SK-N-SH (cell line): ENCODE data around the gene TMEM107. TPM values are rescaled to one million over a fixed set of nuclear protein-coding genes. Genes with fewer than 3 reads are reported as not detected.

ENCODE experiments used
- CTCF ChIA-PET: fragments of 300-600, 350-600 bp; formaldehyde crosslinking; extraction: SDS; loops from one replicate; lab custom pipeline; 2021; lab: Yijun Ruan, JAX
- POLR2A ChIA-PET: fragments of 350-600 bp; sonication (Branson Sonifier 250); formaldehyde crosslinking; extraction: SDS; loops from one replicate; lab custom pipeline; 2020; ENCODE audit warnings: antibody characterized with exemption, inconsistent platforms; lab: Yijun Ruan, JAX
- DNase-seq: peaks from one replicate; pipeline ENCODE4 v3.0.0; 2012
- H2AFZ ChIP-seq: fragments of 200-600 bp; sonication (generic); 2 replicates; pipeline ENCODE4 v1.8.1; 2016; ENCODE audit warnings: antibody characterized with exemption, mild to moderate bottlenecking, low read depth
- H3F3A ChIP-seq: fragments of 200-600 bp; sonication (generic); replicated peaks from 2 replicates; pipeline ENCODE3; 2016; ENCODE audit warnings: antibody characterized with exemption, mild to moderate bottlenecking; ENCODE audit not compliant: insufficient read depth
- H3K27ac ChIP-seq, 2 experiments: fragments of 200-500 bp in 1 of 2; fragments of 200-600 bp in 1 of 2; sonication (Bioruptor generic) in 1 of 2; sonication (generic), shearing (Covaris generic) in 1 of 2; 2 replicates each; pipeline versions ENCODE4 v1.5.1 to v1.6.1; 2014 to 2016; ENCODE audit warnings: low read depth in 2 of 2, inconsistent platforms in 1 of 2, low read length in 1 of 2, mild to moderate bottlenecking in 1 of 2, mixed read lengths in 1 of 2
- H3K27me3 ChIP-seq: fragments of 200-600 bp; sonication (generic), shearing (Covaris generic); 2 replicates; pipeline ENCODE4 v1.6.1; 2016; ENCODE audit warnings: mixed run types; ENCODE audit not compliant: insufficient read depth
- H3K36me3 ChIP-seq, 2 experiments: fragments of 200-500 bp in 1 of 2; fragments of 200-600 bp in 1 of 2; sonication (Bioruptor generic) in 1 of 2; sonication (generic) in 1 of 2; replicated peaks in 1 of 2; 2 replicates each; pipeline versions ENCODE3 to v1.5.1; 2014 to 2016; ENCODE audit warnings: low read length in 1 of 2, mild to moderate bottlenecking in 1 of 2; ENCODE audit not compliant: insufficient read depth in 2 of 2, control insufficient read depth in 1 of 2
- H3K4me1 ChIP-seq, 2 experiments: fragments of 200-500 bp in 1 of 2; fragments of 200-600 bp in 1 of 2; sonication (Bioruptor generic) in 1 of 2; sonication (generic), shearing (Covaris generic) in 1 of 2; 2 replicates each; pipeline versions ENCODE4 v1.5.1 to v1.6.1; 2014 to 2016; ENCODE audit warnings: low read depth in 1 of 2, low read length in 1 of 2, mixed run types in 1 of 2; ENCODE audit not compliant: insufficient read depth in 2 of 2, control insufficient read depth in 1 of 2
- H3K4me2 ChIP-seq: fragments of 200-600 bp; sonication (generic), shearing (Covaris generic); 2 replicates; pipeline ENCODE4 v1.6.1; 2017; ENCODE audit warnings: mixed run types
- H3K4me3 ChIP-seq, 2 experiments: fragments of 200-500 bp in 1 of 2; fragments of 200-600 bp in 1 of 2; sonication (Bioruptor generic) in 1 of 2; sonication (generic), shearing (Covaris generic) in 1 of 2; 2 replicates each; pipeline versions ENCODE4 v1.5.1 to v1.8.1; 2014 to 2016; ENCODE audit warnings: low read depth in 2 of 2, inconsistent platforms in 1 of 2, low read length in 1 of 2, mild to moderate bottlenecking in 1 of 2, mixed read lengths in 1 of 2, moderate library complexity in 1 of 2
- H3K79me2 ChIP-seq: fragments of 200-600 bp; sonication (generic); 2 replicates; pipeline ENCODE4 v1.8.1; 2017; ENCODE audit warnings: mild to moderate bottlenecking; ENCODE audit not compliant: insufficient read depth
- H3K9ac ChIP-seq: fragments of 200-600 bp; sonication (generic); 2 replicates; pipeline ENCODE4 v1.6.1; 2017; ENCODE audit warnings: mixed run types
- H3K9me2 ChIP-seq: fragments of 200-600 bp; sonication (generic); 2 replicates; pipeline ENCODE4 v1.6.1; 2017; ENCODE audit warnings: mixed run types
- H3K9me3 ChIP-seq: fragments of 200-600 bp; sonication (generic); 2 replicates; pipeline ENCODE4 v1.6.1; 2017; ENCODE audit warnings: mixed run types, mild to moderate bottlenecking, moderate library complexity
- H4K20me1 ChIP-seq: fragments of 200-600 bp; sonication (generic); 2 replicates; pipeline ENCODE4 v1.6.1; 2017; ENCODE audit warnings: mild to moderate bottlenecking, mixed run types; ENCODE audit not compliant: insufficient read depth
- CHD2 ChIP-seq: fragments of 150-350 bp; IDR thresholded peaks from 2 replicates; pipeline ENCODE4 v1.6.1; 2018; ENCODE audit warnings: low read length; ENCODE audit not compliant: partially characterized antibody
- ELF1 ChIP-seq: IDR thresholded peaks from 2 replicates; pipeline ENCODE4 v1.4.0; 2012
- EZH2phosphoT487 ChIP-seq: fragments of 200-600 bp; sonication (generic); IDR thresholded peaks from 2 replicates; pipeline ENCODE4 v1.6.1; 2017; ENCODE audit warnings: low read depth, mixed run types, mild to moderate bottlenecking, antibody characterized with exemption, moderate library complexity, borderline replicate concordance
- FOSL2 ChIP-seq: IDR thresholded peaks from 2 replicates; pipeline ENCODE4 v1.4.0; 2012; ENCODE audit warnings: low read depth, mild to moderate bottlenecking, moderate library complexity, borderline replicate concordance
- GABPA ChIP-seq: IDR thresholded peaks from 2 replicates; pipeline ENCODE4 v1.4.0; 2012; ENCODE audit warnings: low read depth, mild to moderate bottlenecking
- GATA2 ChIP-seq: sonication (generic); formaldehyde crosslinking; IDR thresholded peaks from 2 replicates; pipeline ENCODE4 v1.5.0; 2020; ENCODE audit warnings: mild to moderate bottlenecking, missing genetic modification reagents
- JUND ChIP-seq: IDR thresholded peaks from 2 replicates; pipeline ENCODE4 v1.4.0; 2012
- MEF2A ChIP-seq: IDR thresholded peaks from 2 replicates; pipeline ENCODE4 v1.4.0; 2012; ENCODE audit warnings: low read depth, borderline replicate concordance
- NFIC ChIP-seq: IDR thresholded peaks from 2 replicates; pipeline ENCODE4 v1.4.0; 2012; ENCODE audit warnings: borderline replicate concordance
- POLR2AphosphoS5 ChIP-seq: IDR thresholded peaks from 2 replicates; pipeline ENCODE4 v1.6.1; 2012; ENCODE audit warnings: low read depth, low read length
- RAD21 ChIP-seq: IDR thresholded peaks from 2 replicates; pipeline ENCODE4 v1.6.1; 2012; ENCODE audit warnings: mild to moderate bottlenecking, low read length
- RCOR1 ChIP-seq: fragments of 150-350 bp; IDR thresholded peaks from 2 replicates; pipeline ENCODE4 v1.6.1; 2017; ENCODE audit warnings: antibody characterized with exemption, low read length
- RXRA ChIP-seq: IDR thresholded peaks from 2 replicates; pipeline ENCODE4 v1.4.0; 2012; ENCODE audit warnings: low read depth, mild to moderate bottlenecking, borderline replicate concordance
- SIN3A ChIP-seq: IDR thresholded peaks from 2 replicates; pipeline ENCODE4 v1.6.1; 2012; ENCODE audit warnings: low read depth, mild to moderate bottlenecking, low read length, moderate library complexity, borderline replicate concordance
- SMC3 ChIP-seq: IDR thresholded peaks from 2 replicates; pipeline ENCODE4 v1.6.1; 2012; ENCODE audit warnings: low read depth, low read length, improper control_type of control experiment
- TAF1 ChIP-seq: IDR thresholded peaks from 2 replicates; pipeline ENCODE4 v1.6.1; 2012; ENCODE audit warnings: low read depth, mild to moderate bottlenecking, low read length, moderate library complexity, borderline replicate concordance
- TCF12 ChIP-seq: IDR thresholded peaks from 2 replicates; pipeline ENCODE4 v1.4.0; 2012
- TEAD4 ChIP-seq: IDR thresholded peaks from 2 replicates; pipeline ENCODE4 v1.4.0; 2012; ENCODE audit warnings: mild to moderate bottlenecking, borderline replicate concordance; ENCODE audit not compliant: insufficient read depth
- YY1 ChIP-seq: IDR thresholded peaks from 2 replicates; pipeline ENCODE4 v1.4.0; 2012; ENCODE audit warnings: low read depth, mild to moderate bottlenecking
- WGBS: methylation state at CpG from one replicate; pipeline ENCODE4 v1.1.6; 2017; ENCODE audit warnings: low lambda C conversion rate; 5-methylcytosine and 5-hydroxymethylcytosine counted together
- polyA plus RNA-seq, 3 experiments: library from polyadenylated mRNA; depleted of rRNA; stranded (reverse); fragments of >200 nt; gene quantifications; 2 replicates each; pipeline ENCODE4 v1.2.3, GENCODE V29; 2012
- TF ChIP-seq, protein P1 (sequence below): IDR thresholded peaks from 2 replicates; pipeline ENCODE4 v1.4.0; 2012; ENCODE audit warnings: low read depth, borderline replicate concordance
- TF ChIP-seq, protein P2 (sequence below): IDR thresholded peaks from 2 replicates; pipeline ENCODE4 v1.4.0; 2012; ENCODE audit warnings: low read depth, borderline replicate concordance
- TF ChIP-seq, protein P3 (sequence below): fragments of 200-600 bp; sonication (generic); IDR thresholded peaks from 2 replicates; pipeline ENCODE4 v1.6.1; 2017; ENCODE audit warnings: antibody characterized with exemption, mild to moderate bottlenecking, moderate library complexity
- TF ChIP-seq, protein P4 (sequence below): IDR thresholded peaks from 2 replicates; pipeline ENCODE4; 2012

Gene TMEM107
- polyA plus RNA-seq, 1 of the 3 experiments (the other 2 are of a cell fraction), result 18.6 TPM

DNA sequence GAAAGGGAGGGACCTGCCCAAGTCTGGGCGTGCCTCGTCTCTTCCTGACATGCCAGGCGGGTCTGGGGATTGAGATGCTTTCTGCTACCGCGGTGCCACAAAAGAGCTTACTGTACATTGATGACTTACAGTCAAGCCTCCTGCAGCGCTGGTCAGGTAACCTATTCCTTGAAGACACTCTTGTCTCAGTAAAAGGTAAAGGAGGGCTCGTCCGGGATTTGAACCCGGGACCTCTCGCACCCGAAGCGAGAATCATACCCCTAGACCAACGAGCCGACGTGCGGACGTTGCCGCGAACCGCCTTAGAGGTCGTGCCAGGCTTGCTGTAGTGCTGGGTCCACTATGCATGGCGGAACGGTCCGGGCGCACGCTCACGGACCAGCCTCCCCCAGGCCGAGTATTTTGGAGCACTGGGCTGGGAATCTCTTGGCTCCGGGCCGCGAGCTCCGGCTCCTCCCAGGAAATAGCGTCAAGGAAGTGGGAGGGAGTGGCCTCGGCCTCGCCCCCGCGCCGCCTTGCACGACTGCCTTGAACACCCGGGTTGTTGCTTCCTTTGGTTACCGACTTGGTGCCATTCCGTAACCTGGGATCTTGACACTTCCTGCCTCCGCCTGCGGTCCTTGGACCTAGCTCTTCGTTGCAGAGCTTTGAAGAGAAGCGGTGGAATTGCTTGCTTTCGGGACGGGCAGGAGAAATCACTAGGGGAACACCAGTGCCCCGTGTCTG is 46.6 kb upstream of the TMEM107 start (continued):
- TF ChIP-seq, protein P1, sequence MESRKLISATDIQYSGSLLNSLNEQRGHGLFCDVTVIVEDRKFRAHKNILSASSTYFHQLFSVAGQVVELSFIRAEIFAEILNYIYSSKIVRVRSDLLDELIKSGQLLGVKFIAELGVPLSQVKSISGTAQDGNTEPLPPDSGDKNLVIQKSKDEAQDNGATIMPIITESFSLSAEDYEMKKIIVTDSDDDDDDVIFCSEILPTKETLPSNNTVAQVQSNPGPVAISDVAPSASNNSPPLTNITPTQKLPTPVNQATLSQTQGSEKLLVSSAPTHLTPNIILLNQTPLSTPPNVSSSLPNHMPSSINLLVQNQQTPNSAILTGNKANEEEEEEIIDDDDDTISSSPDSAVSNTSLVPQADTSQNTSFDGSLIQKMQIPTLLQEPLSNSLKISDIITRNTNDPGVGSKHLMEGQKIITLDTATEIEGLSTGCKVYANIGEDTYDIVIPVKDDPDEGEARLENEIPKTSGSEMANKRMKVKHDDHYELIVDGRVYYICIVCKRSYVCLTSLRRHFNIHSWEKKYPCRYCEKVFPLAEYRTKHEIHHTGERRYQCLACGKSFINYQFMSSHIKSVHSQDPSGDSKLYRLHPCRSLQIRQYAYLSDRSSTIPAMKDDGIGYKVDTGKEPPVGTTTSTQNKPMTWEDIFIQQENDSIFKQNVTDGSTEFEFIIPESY, result no peak
- TF ChIP-seq EZH2phosphoT487 (no peak), MEF2A (no peak), JUND (no peak), FOSL2 (peak; percentile 62; the same call in 1 of the 2 replicates), YY1 (peak; percentile 52), TCF12 (no peak), RXRA (no peak), ELF1 (no peak), TEAD4 (peak; percentile 90), TAF1 (peak; percentile 43)
- TF ChIP-seq, protein P2, sequence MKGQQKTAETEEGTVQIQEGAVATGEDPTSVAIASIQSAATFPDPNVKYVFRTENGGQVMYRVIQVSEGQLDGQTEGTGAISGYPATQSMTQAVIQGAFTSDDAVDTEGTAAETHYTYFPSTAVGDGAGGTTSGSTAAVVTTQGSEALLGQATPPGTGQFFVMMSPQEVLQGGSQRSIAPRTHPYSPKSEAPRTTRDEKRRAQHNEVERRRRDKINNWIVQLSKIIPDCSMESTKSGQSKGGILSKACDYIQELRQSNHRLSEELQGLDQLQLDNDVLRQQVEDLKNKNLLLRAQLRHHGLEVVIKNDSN, result no peak

DNA sequence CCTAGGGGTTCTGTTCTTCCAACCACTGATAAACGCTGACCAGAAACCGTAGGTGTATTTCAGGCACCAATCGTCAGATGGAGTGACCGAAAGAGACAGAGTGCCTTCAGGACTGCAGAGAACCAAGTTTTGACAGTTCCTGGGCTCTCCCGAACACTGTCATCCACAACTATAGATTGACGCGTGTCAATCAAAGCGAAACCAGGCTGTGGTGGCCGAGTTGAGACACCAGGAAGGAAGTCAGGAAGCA is 46.1 kb upstream of the TMEM107 start:
- H3K4me1 ChIP-seq, result peaks cover 8 to 17% of the 10 kb centered on the region in 2 experiments; a peak in 3 of 4 replicates
- H3K9me2 ChIP-seq, result no peaks in the 10 kb centered on the region
- H3K9me3 ChIP-seq, result no peaks in the 10 kb centered on the region
- peak overlapping the region; percentile 92 to 95 for H3K27ac ChIP-seq
- 0 out of 2 replicates have a peak, but pooled peaks cover 4% of the 10 kb centered on the region for H4K20me1 ChIP-seq
- peaks cover 55% of the 10 kb centered on the region for H3F3A ChIP-seq
- no peaks in the 10 kb centered on the region for H3K79me2 ChIP-seq
- no peaks in the 10 kb centered on the region for H3K36me3 ChIP-seq
- H3K4me2 ChIP-seq, result peak overlapping the region; percentile 98
- POLR2A ChIA-PET, result interaction anchor here (1.1 to 2.8 kb wide), 7 partner anchors 23 to 49 kb away, joined by 4 to 14 read pairs (median 9); partner anchors contain the start of genes BORCS6 and CTC1
- no peaks in the 10 kb centered on the region for H3K27me3 ChIP-seq
- no peak overlapping the region for H2AFZ ChIP-seq
- CTCF ChIA-PET, result interaction anchor here (0.9 to 6.5 kb wide), 10 partner anchors 10 to 1200 kb away, joined by 3 to 55 read pairs (median 8); partner anchors contain the start of genes ALOXE3, BORCS6, HES7 and SLC25A35
- DNase-seq, result no peak
- 0% methylated on average over 8 of the region's 9 CpGs for WGBS
- H3K9ac ChIP-seq, result peak overlapping the region; percentile 89
- peak overlapping the region; percentile 83 to 86 for H3K4me3 ChIP-seq
- TF ChIP-seq SMC3 (peak; percentile 6; the same call in 1 of the 2 replicates), NFIC (no peak), CHD2 (no peak), FOSL2 (no peak), RAD21 (no peak), GABPA (no peak), RCOR1 (no peak), MEF2A (no peak), GATA2 (no peak), POLR2AphosphoS5 (no peak), YY1 (no peak), ELF1 (no peak), SIN3A (0 out of 2 replicates have a peak, but pooled peaks have one; percentile 0), TCF12 (no peak)
- TF ChIP-seq, protein P3, sequence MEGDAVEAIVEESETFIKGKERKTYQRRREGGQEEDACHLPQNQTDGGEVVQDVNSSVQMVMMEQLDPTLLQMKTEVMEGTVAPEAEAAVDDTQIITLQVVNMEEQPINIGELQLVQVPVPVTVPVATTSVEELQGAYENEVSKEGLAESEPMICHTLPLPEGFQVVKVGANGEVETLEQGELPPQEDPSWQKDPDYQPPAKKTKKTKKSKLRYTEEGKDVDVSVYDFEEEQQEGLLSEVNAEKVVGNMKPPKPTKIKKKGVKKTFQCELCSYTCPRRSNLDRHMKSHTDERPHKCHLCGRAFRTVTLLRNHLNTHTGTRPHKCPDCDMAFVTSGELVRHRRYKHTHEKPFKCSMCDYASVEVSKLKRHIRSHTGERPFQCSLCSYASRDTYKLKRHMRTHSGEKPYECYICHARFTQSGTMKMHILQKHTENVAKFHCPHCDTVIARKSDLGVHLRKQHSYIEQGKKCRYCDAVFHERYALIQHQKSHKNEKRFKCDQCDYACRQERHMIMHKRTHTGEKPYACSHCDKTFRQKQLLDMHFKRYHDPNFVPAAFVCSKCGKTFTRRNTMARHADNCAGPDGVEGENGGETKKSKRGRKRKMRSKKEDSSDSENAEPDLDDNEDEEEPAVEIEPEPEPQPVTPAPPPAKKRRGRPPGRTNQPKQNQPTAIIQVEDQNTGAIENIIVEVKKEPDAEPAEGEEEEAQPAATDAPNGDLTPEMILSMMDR, result no peak
- TF ChIP-seq, protein P2, result no peak
- TF ChIP-seq, protein P1, result no peak
- TF ChIP-seq, protein P4, sequence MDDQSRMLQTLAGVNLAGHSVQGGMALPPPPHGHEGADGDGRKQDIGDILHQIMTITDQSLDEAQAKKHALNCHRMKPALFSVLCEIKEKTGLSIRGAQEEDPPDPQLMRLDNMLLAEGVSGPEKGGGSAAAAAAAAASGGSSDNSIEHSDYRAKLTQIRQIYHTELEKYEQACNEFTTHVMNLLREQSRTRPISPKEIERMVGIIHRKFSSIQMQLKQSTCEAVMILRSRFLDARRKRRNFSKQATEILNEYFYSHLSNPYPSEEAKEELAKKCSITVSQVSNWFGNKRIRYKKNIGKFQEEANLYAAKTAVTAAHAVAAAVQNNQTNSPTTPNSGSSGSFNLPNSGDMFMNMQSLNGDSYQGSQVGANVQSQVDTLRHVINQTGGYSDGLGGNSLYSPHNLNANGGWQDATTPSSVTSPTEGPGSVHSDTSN, result peak; percentile 96
